HG02642 (cell line): Measurements from ENCODE around the gene MAGEA11.
"Not testable (repeated sequence)": the region's sequence is repeated elsewhere in the genome, so short reads cannot be mapped to it uniquely, and the experiment has no call there.

Experiments used
- ATAC-seq: cut with Tn5 transposase; IDR thresholded peaks from one replicate; pipeline ENCODE4 v1.9.1; 2021; ENCODE audit warnings: mild to moderate bottlenecking; ENCODE audit not compliant: unreplicated experiment, poor library complexity

Gene MAGEA11

DNA sequence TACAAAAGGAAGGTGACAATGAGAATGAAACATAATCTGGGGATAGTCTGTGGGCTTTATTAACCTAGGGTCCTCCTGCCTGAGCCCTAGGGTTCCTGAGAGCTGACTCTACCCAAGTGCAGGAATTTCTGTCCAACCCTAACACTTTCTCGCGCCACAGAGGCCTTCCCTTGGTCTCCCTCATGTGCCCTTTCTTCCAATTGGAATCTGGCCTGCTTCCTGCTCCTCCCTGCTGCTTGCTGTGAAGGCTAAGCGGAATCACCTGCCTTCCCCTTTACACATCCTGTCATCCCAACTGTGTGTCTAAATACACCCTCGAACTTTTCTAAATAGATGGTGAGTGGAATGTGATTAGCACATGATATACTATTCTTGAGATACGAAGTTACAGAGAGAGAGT lies 5.9 kb downstream of the MAGEA11 start:
- ATAC-seq, result no peak

DNA sequence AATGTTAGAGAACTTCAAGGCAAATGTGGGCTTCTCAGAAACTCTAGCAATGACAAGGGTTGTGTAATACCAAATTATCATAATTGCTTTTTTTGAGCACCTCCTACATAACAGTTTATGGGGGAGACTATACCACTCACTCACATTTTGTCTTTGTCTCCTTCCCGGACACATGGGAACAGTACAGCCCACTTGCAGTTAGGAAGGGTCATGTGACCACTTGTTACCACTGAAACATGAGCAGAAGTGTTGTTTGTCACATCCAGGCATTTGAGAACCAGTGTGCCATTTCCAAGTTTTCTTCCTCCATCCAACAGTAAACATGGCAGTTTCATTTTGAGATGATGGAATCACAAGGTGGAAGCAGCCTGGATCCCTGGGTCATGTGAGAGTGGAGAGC lies 6.9 kb downstream of the MAGEA11 start:
- ATAC-seq, result no peak

DNA sequence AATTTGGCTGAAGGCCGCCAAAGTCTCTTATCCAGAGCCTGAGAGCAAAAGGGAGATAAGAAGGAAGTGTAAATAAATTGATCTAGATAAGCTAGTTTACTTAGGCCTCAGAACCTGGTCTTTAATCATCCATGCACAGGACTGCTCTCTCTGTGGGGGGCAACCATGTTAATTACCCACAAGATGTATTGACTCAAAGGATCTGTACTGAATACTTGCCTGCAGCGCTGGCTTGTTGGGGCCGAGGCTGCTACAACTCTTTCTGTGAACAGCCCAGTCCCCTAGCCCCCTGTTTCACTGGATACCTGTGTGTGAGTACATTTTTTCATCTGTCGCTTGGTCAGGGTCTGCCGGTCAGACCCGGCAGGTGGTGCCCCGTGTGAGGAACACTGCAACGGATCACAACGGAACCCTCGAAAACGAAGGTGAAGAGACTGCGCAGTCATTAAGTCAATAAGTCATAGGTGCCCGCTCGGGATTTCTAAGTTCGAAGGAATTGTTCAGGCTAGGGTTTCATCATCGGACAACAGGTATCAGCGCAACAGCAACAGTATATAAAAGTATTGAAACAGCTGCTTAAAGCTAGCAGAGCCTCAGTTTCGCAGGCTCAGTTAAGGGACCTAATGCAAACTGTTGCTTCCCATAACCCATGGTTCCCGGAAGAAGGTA lies 8.3 kb downstream of the MAGEA11 start:
- ATAC-seq, result no peak

DNA sequence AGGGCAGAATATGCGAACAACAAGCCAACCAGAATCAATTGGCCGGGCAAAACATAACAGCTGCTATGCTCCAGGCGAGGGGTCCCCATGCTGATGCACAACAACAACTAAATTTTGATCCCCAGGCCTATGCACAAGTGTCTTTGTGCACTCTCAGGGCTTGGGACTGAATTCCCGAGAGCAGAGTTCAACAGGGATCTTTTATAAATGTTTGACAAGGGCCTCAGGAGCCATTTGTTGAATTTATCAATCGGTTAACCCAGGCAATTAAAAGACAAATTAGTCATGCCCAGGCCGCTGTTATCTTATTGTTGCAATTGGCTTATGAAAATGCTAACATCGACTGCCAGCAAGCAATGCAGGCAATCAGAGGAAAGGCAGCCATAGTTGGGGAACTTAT lies 9.4 kb downstream of the MAGEA11 start:
- ATAC-seq, result not testable (repeated sequence)

DNA sequence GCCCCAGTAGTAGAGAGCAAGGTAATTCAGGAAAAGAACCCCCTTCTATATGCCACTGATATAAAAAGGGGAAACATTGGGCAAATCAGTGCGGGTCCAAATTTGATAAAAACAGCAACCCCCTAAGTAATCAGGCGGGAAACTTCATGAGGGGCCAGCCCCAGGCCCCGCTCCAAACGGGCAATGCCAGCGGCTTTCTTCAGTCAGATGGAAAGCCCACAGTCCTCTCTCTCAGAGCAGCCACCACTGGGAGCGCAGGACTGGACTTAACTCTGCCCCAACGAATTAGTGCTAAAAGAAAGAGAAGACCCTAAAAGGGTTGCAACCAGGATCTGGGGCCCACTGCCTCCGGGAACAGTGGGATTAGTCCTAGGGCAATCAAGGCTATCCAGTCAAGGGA lies 9.9 kb downstream of the MAGEA11 start:
- no peak for ATAC-seq

DNA sequence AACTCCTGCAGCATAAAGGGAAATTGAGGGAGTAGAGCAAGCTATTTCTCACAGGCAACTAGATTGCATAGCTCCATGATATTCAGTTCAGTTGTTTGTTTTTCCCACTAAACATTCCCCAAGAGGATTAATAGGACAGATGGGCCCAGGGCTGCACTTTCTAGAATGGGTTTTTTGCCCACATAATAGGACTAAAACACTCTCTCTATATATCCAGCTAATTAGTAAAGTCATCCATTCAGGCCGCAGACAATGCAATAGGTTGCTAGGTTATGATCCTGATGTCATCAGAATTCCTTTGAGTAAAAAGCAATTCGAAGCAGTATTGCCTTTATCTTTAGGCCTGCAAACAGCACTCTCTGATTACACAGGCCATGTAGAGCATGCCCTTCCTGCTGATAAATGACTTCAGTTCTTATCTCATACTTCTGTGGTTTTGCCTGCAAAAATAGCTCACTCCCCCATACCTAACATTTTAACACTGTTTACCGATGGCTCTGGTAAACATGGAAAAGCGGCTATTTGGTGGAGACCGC lies 11.8 kb downstream of the MAGEA11 start:
- ATAC-seq, result not testable (repeated sequence)

DNA sequence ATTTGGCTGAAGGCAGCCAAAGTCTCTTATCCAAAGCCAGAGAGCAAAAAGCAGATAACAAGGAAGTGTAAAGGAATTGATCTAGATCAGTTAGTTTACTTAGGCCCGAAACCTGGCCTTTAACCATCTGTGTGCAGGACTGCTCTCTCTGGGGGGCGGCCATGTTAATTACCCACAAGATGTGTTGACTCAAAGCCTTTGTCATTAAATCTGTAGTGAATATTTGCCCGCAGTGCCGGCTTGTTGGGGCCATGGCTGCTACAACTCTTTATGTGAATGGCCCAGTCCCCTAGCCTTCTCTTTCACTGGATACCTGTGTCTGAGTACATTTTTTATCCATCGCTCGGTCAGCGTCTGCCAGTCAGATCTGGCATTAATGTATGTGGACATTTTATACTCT lies 15.4 kb downstream of the MAGEA11 start:
- not testable (repeated sequence) for ATAC-seq

DNA sequence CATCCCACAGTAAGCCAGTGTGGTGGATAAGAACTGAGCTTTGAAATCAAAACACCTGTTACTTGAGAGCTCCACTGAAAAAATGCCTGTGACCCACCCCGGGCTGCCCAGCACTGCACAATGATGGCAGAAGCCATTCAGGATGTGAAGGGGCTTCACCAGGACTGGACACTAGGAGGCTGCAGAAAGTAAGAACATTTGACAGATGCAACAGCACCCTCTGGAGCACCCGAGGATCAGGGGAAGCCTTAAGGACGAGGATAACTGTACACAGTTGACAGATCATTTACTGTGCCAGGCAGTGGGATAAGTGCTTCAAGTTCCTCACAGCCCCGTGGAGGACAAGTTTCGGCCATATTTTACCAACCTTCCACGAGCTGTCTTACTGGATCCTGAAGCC lies 30.4 kb downstream of the MAGEA11 start:
- ATAC-seq, result not testable (repeated sequence)

DNA sequence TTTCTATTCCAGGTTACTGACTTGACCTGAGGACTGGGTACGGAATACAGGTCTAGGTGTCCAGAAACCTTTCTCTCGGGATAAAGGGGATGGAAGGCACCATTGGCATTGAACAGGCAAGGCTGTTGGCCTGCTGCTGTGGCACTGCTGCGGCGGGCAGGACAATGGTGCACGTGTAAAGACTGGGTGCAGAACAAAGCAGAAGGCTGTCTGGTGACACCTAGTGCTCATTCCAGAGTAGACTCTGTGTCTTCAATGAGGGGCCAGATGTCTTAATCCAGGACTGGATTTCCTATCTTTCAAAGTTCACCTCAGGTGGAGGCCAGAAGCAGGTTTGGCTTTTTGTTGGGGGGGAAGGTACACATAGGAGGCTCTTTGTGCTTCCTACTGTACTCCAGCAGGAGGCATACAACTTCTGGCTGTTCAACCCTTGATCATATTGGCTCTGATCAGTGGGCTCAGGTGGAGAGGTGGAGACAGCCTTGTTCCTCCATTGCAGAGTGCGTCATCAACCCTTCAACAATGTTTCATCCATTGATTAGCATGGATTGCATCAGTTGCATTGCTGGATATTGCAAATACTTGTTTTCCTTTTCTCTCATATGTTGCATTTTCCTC lies 34.6 kb downstream of the MAGEA11 start:
- not testable (repeated sequence) for ATAC-seq

DNA sequence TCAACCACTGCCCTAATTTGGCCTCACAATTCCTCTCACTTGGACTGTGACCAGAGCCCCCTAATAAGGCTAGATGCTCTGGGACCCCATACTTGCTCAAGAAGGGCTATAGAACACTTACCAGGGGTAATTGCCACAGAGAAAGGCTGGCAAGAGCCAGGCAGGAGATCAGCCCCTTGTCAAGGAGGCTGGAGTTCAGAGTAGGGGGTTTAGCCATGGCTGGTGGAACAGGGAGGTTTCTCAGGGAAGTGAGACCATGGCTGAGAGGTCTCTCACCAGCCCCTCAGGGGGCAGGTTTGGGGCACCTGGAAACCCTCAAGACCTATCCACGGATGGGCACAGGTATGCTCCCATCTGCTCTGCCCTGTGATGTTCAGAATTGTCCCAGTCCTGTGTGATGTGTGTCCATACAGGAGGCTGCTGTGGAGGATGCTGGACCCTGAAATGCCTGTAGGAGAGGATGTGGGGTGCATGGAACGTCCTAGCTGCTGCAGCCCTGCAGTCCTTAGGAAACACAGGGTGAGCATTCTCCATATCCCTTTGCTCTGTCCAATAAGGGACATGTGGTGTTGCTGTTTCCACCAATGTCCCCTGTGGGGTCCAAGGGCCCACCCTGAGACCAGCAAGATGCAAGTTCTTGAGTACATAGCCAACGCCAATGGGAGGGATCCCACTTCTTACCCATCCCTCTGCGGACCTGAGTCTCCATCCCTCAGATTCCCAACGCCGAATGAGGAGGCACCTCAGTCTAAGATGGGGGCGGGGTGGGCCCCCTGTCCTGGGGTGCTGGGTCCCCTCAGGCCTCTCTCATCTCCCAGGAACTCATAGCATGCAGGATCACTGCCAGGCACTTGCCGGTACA lies 45.6 kb downstream of the MAGEA11 start:
- no peak for ATAC-seq

DNA sequence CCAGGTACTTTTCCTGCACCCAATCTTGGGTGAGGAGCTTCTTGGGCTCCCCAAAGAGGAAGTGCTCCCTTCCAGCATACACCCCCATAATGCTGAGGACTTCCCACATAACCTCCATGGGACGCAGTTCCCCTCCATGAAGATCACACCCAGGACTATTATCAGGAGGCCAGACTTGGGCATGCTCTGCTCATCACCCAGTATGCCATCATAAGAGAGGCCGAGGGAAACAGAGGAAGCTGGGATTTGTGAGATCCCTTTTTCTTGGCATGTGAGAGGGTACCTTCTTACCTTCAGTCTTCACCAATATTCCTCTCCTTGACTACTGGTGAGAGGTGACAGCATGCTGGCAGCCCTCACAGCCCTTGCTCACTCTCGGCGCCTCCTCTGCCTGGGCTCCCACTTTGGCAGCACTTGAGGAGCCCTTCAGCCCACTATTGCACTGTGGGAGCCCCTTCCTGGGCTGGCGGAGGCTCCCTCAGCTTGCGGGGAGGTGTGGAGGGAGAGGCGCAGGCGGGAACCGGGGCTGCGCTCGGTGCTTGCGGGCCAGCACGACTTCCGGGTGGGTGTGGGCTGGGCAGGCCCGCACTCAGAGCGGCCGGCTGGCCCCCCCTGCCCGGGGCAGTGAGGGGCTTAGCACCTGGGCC lies 46.3 kb downstream of the MAGEA11 start:
- ATAC-seq, result no peak

DNA sequence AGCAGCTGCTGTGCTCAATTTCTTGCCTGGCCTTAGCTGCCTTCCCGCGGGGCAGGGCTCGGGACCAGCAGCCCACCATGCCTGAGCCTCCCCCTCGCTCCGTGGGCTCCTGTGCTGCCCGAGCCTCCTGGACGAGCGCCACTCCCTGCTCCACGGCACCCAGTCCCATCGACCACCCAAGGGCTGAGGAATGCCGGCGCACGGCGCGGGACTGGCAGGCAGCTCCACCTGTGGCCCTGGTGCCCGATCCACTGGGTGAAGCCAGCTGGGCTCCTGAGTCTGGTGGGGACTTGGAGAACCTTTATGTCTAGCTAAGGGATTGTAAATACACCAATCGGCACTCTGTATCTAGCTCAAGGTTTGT lies 46.8 kb downstream of the MAGEA11 start:
- ATAC-seq, result not testable (repeated sequence)

DNA sequence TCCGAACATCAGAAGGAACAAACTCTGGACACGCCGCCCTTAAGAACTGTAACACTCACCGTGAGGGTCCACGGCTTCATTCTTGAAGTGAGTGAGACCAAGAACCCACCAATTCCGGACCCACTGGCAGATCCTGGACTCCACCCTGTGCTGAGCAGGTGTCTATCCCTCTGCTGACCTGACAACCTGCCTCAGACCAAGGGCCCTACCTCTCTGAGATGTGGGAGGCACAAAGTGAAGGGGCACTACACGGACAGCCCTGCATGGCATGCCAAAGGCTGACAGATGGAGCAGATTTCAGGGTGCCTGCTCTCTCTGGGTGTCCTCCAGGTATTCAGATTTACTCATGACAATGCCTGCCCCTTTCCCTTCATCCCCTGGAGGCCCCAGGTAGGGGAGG lies 48.0 kb downstream of the MAGEA11 start:
- ATAC-seq, result no peak

DNA sequence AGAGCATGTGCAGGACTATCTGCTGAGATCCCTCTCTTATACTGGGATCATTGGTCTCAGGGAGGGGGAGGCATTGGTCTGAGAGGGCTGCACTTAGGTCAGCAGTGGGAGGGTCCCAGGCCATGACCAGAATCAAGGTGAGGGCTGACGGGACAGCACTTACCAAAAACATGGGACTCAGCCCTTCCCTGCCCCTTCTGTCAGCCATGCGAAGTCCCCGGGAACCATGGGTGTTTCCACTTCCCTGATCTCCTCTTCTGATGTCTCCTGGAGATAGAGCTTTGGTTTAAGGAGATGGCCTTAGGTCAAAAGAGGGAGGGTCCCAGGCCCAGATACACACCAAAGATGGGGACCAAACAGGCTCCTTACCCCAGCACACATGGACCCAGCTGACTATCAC lies 49.1 kb downstream of the MAGEA11 start:
- no peak for ATAC-seq

DNA sequence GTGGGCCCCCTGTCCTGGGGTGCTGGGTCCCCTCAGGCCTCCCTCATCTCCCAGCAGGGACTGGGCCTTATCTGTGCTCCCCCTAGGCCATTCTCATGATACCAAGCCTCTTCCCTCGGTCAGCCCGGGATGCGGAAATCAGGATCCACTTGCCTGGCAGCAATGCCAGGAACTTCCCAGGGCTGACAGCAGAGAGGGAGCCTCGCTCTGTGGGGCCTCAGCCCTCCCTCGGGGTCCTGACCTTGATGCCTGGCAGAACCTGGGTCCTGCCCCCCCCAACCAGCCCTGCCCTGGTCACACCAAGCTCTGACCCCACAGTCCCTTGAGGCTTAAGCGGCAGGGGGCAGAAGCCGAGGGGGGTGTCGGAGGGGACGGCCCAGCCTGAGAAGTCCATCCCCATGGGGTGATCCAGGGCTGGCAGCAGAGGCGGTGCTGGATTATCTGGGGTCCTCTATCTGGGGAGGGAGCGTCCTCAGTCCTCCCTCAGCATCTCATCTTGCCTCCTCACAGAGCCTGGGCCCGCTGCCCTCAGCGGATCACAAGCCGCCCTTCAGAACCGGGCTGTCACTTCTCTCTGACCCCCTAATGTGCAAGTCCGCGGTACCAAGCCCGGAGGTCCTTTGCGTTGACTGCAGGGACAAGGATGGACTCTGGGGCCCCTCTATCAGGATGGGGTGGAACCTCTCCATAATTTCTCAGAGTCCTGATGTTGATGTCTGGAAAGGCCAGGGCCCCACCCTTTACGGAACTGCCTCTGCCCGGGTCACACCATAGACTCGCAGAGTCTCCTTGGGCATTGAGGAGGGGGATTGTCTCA lies 50.2 kb downstream of the MAGEA11 start:
- ATAC-seq, result not testable (repeated sequence)

DNA sequence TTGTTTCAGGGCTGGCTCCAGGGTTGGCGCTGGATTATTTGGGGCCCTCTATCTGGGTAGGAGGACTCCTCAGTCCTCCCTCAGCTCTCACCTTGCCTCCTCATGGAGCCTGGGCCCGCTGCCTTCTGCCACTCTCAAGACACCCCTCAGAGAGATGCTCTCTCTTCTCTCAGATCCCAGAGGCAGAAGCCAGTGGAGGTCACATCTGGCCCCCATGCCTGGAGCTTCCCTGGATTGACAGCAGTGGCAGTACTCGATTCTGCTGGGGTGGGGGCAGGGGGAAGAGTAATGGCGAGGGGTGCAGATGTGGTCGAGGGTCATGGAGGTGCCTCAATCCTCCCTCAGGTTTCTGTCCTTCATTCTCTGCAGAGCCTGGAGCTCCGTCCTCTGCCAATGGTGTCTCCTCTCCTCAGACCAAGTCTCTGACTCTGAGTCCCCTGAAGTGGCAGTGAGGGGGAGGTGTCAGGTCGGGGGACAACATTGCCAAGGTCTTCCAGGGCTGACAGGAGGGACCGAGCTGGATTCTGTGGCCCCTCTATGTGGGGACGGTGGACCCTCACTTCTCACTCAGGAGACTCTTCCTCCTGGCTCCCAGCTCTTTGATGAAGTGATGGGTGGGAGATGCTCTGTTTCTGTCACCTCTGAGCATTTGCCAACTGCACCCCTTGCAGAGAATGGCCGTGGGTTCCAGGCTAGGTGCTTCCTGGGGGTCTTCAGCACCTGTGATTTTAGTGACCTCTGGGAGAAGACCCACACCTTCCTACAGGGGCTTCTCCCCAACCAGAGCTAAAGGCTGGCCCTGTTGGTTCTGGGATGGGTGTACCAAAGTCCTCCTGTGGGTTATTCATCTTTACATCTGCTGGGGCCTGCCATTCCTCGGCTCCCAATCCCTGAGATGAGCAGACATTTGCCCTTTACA lies 51.1 kb downstream of the MAGEA11 start:
- ATAC-seq, result no peak
